ENCODE data around the gene ZNF74. TPM values are rescaled to one million over a fixed set of nuclear protein-coding genes. Genes with fewer than 3 reads are reported as not detected.

Gene ZNF74
- total RNA-seq, 4 donors from 2014 or later: 3.2 to 8.8 (median 5.9) TPM

DNA sequence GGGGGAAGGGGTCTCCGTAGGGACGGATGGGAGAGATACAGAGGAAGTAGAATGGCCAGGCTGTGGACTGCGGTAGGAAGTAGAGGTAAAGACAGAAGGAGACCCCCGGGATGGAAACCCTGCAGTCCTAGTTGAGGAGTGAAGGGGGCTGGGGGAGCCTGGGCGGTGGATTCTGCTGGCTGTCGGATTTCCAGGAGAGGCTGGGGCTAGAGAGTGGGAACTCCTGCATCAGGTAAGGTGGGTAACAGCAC, 44.4 kb downstream of the ZNF74 start:
- TF ChIP-seq, protein P1, sequence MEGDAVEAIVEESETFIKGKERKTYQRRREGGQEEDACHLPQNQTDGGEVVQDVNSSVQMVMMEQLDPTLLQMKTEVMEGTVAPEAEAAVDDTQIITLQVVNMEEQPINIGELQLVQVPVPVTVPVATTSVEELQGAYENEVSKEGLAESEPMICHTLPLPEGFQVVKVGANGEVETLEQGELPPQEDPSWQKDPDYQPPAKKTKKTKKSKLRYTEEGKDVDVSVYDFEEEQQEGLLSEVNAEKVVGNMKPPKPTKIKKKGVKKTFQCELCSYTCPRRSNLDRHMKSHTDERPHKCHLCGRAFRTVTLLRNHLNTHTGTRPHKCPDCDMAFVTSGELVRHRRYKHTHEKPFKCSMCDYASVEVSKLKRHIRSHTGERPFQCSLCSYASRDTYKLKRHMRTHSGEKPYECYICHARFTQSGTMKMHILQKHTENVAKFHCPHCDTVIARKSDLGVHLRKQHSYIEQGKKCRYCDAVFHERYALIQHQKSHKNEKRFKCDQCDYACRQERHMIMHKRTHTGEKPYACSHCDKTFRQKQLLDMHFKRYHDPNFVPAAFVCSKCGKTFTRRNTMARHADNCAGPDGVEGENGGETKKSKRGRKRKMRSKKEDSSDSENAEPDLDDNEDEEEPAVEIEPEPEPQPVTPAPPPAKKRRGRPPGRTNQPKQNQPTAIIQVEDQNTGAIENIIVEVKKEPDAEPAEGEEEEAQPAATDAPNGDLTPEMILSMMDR (IDR thresholded peaks at IDR 0.05): no peak
- DNase-seq (ENCODE audit: low spot score) (no peak), ATAC-seq (ENCODE audit: low FRiP score) (no peak)

- TF ChIP-seq, protein P1 (IDR thresholded peaks at IDR 0.05): no peak
- no peak for ATAC-seq (ENCODE audit: low FRiP score)
- DNase-seq (ENCODE audit: low spot score): no peak
Observed at GRCh38 chr22:20438678-20439492, 44.9 kb downstream of the ZNF74 start.

DNA sequence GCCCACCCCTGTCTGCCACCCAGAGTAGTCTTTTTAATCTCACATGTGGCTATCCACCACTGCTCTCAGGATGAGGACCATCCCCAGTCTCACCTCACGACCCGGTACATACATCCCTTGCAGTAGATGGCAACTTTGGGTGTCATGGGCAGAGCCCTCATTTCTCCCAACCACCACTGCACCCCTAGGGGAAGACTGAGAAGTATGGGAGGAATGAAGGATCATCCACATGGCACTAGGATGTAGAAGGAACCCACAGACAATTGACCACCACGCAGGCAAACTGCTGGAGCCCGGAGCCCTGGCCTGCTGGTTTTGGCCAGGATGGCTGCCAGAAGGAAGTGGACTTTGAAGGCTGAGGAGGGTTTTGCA, 45.6 kb downstream of the ZNF74 start:
- TF ChIP-seq, protein P1 (IDR thresholded peaks at IDR 0.05): no peak
- DNase-seq (ENCODE audit: low spot score): no peak
- no peak for ATAC-seq (ENCODE audit: low FRiP score)

- ATAC-seq (ENCODE audit: low FRiP score): no peak
- TF ChIP-seq, protein P1 (IDR thresholded peaks at IDR 0.05): no peak
- no peak for DNase-seq (ENCODE audit: low spot score)
Observed at GRCh38 chr22:20439928-20440575, 46.1 kb downstream of the ZNF74 start.

DNA sequence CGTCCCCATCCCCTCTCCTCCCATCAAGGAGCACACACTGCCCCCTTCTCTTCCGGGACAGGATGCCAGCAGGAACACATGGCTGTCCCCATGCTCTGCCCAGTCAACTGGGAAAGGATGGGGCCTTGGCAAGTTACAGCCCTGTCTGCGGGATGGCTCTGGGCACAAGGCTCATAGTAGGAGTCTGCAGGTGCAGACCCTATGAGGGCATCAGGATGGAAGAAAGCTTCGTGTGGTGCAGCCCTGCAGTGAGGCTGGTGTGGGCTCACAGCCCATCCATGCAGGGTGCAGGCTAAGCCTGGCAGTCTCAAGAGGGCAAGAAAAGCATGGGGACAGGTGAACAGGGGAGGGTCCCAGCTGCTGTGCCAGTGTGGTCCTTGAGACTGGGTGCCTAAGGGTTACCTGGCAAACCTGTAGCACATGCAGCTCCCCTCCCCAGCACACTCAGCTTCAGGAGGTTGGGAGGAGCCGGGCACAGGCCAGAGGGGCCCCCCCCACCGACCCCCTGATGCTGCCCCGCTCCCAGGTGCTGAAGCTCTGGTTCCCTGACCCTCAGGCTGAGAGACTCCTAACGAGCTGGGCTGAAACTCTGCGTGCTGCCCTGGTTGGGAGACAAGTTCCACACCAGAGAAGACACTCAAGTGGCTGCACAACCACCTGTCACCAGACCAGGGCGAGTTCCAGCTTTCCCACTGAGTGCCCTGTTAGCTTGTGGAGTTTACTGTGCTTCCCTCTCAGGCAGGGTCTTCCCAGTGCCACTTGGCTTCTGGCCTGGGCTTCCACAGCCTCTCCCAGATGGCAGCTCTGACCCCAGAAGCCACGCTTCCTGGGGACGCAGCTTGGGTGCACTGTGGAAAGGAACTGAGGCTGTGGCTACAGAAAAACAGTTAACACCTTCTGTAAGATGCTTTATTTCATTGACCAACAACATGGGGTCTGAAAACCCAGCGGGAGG, 47.0 kb downstream of the ZNF74 start:
- DNase-seq (ENCODE audit: low spot score) (no peak), ATAC-seq (ENCODE audit: low FRiP score) (no peak)
- TF ChIP-seq, protein P1 (IDR thresholded peaks at IDR 0.05): no peak

DNA sequence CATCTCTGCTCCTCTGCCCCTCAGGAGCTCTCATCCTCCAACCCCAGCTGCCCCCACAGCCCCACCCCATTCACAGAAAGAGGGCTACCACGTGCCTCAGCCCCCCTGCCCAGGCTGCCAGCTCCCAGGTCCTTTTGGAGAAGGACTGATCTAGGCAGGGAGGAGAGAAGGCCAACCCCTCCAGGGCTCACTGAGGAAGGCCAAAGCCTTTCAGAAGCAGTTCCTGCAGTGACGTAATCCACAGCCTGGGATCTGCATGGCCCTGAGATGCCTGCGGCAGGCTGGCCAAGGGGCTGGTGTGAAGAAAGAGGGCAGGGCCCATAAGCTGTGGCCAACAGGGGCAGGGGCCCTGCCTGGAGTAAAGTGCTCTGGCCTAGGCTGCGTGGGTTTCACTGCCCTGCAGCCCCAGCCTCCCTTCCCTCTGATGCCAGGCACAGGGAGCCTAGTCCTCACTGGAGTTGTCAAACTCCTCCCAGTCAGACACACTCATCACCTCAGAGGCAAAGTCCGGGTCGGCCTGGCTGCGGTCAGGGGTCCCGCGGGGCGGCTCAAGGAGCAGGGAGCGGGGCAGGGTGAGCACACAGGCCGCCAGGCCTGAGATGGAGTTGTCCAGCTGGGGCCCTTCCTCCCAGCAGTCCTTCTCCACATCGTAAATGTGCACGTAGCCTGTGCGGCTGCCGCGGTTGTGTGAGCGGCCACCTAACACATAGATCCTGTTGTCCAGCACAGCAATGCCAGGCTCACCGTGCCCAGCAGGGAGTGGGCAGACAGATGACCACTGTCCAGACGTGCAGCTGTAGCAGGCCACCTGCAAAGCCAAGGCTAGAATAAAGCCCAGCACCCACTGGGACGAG, 47.9 kb downstream of the ZNF74 start:
- TF ChIP-seq, protein P1 (IDR thresholded peaks at IDR 0.05): no peak
- ATAC-seq (ENCODE audit: low FRiP score) (no peak), DNase-seq (ENCODE audit: low spot score) (no peak)

Data from omental fat pad (tissue), 4 donors.